ENCODE results near the gene HOXD4.

HOXD4 gene

DNA sequence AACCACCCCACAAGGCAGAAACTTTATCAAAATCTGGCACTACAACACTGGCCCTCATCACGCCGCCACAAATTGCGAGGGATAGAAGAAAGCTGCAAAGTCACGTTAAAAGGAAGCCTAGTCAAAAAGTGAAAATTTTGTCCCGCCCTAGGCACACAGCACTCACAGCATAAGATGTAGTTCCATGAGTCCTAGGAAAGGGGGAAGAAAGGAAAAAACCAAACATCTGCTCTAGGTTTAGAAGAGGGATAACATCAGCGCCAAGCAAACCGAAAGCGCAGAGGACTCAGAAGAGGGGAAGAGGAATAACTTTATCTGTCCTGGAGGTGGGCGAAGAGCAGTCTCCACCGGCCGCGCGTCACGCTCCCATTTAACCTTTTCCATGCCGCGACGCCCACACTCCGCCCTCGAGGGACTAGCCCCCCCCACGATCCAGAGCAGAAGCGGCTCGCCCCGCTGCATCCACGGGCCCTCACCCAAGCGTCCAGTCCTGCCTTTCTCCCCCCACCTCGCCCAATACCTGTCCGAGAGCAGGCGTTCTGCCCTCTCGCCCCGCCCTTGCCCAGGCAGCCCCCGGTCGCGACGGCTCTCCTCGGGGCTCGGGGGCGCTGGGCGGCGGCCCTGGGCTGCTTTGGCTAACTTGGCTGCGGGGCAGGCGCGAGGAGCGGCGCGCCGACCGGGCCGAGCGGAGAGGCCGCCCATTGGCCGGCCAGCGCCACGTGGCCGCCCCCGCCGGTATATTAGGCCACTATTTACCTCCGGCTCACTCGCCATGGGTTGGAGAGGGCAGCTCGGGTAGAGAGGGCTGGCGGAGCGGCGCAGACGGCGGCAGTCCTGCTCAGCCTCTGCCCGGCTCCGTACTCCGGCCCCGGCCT is 36.8 kb downstream of the HOXD4 start, which contains the start of gene HOXD1:
HOXD1 (plus strand) TSS at position 770 of the 875 bp plus-strand sequence. CDS start 134 bp downstream, outside the sequence.
- DNase-seq (ENCODE audit: extremely low read depth in 1 of 2, low read depth in 1 of 2) = no peak

GRCh38 chr2:176188774-176189680 is 37.7 kb downstream of the HOXD4 start:
- DNase-seq (ENCODE audit: extremely low read depth in 1 of 2, low read depth in 1 of 2) = no peak

DNA sequence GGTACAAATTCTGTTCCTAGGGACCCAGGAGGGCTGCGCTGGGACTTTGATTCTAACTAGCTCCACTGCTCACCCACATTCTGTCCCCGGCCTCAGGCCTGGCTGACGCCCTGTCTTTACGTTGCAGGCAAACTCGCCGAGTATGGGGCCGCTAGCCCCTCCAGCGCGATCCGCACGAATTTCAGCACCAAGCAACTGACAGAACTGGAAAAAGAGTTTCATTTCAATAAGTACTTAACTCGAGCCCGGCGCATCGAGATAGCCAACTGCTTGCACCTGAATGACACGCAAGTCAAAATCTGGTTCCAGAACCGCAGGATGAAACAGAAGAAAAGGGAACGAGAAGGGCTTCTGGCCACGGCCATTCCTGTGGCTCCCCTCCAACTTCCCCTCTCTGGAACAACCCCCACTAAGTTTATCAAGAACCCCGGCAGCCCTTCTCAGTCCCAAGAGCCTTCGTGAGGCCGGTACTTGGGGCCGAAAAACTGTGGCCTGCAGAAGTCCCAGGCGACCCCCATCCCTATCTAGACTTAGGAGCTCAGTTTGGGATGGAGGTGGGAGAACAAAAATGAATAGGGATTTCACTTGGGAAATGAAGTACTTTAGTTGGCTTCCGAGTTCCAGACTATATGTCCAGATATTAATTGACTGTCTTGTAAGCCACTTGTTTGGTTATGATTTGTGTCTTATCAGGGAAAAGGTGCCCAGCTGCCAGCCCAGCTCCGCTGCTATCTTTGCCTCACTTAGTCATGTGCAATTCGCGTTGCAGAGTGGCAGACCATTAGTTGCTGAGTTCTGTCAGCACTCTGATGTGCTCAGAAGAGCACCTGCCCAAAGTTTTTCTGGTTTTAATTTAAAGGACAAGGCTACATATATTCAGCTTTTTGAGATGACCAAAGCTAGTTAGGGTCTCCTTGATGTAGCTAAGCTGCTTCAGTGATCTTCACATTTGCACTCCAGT is 38.6 kb downstream of the HOXD4 start:
- DNase-seq (ENCODE audit: extremely low read depth in 1 of 2, low read depth in 1 of 2) = no peak

GRCh38 chr2:176192351-176192750 is 41.0 kb downstream of the HOXD4 start:
- no peak for DNase-seq (ENCODE audit: extremely low read depth in 1 of 2, low read depth in 1 of 2)

DNA sequence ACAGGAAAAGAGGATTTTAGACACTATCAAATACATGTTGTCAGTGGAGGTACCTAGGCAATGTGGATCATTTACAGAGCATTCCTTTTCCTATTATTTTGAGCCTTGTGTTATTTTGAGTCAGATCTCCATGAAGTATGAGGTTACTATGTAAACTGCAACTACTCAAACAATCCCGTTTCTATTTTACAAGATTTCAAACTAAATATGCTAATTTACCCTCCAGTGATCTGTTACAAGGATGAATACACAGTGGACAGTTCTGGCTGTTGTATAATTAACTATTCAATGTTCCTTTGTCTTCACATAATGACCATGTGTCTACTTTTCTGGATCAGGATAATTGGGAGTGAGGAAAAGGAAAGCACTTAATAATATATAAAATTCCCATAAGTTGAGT is 41.7 kb downstream of the HOXD4 start:
- DNase-seq (ENCODE audit: extremely low read depth in 1 of 2, low read depth in 1 of 2) = no peak

GRCh38 chr2:176199902-176200301 is 48.6 kb downstream of the HOXD4 start:
- DNase-seq (ENCODE audit: extremely low read depth in 1 of 2, low read depth in 1 of 2) = no peak

DNA sequence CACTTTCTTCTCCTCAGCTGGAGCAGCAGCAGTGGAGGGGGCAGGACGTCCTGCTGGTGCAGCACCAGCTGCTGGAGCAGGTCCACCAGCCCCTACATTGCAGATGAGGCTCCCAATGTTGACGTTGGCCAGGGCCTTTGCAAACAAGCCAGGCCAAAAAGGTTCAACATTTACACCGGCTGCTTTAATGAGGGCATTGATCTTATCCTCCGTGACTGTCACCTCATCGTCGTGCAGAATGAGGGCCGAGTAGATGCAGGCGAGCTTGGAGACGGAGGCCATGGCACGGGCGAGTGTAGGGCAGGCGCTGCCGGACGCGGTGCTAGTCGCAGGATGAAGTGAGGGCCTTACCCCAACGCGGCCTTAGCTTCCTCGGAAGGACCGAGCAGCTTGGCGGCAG is 49.6 kb downstream of the HOXD4 start:
- no peak for DNase-seq (ENCODE audit: extremely low read depth in 1 of 2, low read depth in 1 of 2)

GRCh38 chr2:176202491-176202890 is 51.1 kb downstream of the HOXD4 start:
- DNase-seq (ENCODE audit: extremely low read depth in 1 of 2, low read depth in 1 of 2) = no peak
